Measurements from ENCODE around the gene RAPGEF6. TPM values are rescaled to one million over a fixed set of nuclear protein-coding genes. Genes with fewer than 3 reads are reported as not detected.
A peak's percentile ranks its signal among the peaks of the same experiment; 100 is the strongest.
"Not testable (repeated sequence)": the region's sequence is repeated elsewhere in the genome, so short reads cannot be mapped to it uniquely, and the experiment has no call there.

The RAPGEF6 gene
- total and polyA plus RNA-seq, 9 donors = 5.8 to 21.4 (median 7.7) TPM

DNA sequence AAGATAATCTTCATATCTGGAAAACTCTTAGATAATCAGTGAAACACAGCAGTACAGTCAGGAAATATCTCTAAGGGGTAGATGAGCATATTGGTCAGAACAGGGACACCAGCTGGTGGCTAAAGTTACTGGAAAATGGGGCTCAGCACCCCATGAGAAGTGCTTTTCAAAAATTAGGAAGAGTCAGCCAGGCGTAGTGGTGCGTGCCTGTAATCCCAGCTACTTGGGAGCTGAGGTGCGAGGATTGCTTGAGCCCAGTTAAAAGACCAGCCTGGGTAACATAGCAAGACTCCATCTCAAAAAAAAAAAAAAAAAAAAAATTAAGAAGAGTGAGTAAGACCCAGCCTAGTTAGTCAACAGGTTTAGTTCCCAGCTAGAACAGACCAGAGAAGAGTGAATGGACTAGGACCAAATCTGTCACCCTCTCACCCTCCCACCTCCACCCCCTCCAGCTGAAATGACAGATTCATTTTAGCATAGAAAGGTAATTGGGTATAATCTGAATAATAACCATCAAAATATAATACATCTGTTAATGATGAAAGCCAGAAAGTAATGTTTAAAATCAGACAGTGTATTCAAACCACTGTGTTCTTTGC, 250.3 kb downstream of the RAPGEF6 start:
- Histone ChIP-seq H3K4me1 (ENCODE audit: control insufficient read depth, insufficient read depth, low read length) (no peaks in the 10 kb centered on the region), H3K4me3 (ENCODE audit: low read length) (no peak overlapping the region), H3K9me3 (replicated peaks; ENCODE audit: control insufficient read depth, low read depth, low read length) (no peaks in the 10 kb centered on the region), H3K27me3 (ENCODE audit: control insufficient read depth, insufficient read depth, low read length) (no peaks in the 10 kb centered on the region), H3K36me3 (ENCODE audit: control insufficient read depth, insufficient read depth, low read length) (peaks cover 5% of the 10 kb centered on the region), H3K27ac (ENCODE audit: low read length) (no peak overlapping the region)
- no CpG with 5 or more reads among the region's 3 CpGs for WGBS (ENCODE audit: insufficient coverage)
- DNase-seq = no peak

DNA sequence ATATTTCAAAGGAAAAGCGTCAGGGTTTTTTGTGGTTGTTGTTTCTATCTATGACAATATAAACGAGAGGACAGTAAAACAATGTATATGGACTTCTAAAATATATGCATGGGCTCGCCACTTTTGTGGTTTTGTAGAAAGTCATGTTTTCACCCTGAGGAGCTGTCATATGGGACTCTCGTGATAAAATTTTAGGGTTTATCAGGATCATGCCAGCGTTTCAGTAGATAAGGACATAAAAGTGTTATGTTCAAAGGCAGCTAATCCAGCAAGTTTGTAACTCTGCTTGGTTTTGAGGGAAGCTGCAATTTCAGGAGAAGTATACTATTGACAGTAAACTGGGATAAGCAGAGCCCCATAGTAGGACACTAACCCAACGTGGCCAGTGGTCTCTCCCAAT, 250.9 kb downstream of the RAPGEF6 start:
- no peak for DNase-seq
- Histone ChIP-seq H3K27ac (ENCODE audit: low read length) (no peak overlapping the region), H3K9me3 (replicated peaks; ENCODE audit: control insufficient read depth, low read depth, low read length) (no peaks in the 10 kb centered on the region), H3K36me3 (ENCODE audit: control insufficient read depth, insufficient read depth, low read length) (peaks cover 3% of the 10 kb centered on the region), H3K4me1 (ENCODE audit: control insufficient read depth, insufficient read depth, low read length) (no peaks in the 10 kb centered on the region), H3K27me3 (ENCODE audit: control insufficient read depth, insufficient read depth, low read length) (no peaks in the 10 kb centered on the region), H3K4me3 (ENCODE audit: low read length) (no peak overlapping the region)
- 67% methylated on average over 1 of the region's 6 CpGs for WGBS (ENCODE audit: insufficient coverage)

DNA sequence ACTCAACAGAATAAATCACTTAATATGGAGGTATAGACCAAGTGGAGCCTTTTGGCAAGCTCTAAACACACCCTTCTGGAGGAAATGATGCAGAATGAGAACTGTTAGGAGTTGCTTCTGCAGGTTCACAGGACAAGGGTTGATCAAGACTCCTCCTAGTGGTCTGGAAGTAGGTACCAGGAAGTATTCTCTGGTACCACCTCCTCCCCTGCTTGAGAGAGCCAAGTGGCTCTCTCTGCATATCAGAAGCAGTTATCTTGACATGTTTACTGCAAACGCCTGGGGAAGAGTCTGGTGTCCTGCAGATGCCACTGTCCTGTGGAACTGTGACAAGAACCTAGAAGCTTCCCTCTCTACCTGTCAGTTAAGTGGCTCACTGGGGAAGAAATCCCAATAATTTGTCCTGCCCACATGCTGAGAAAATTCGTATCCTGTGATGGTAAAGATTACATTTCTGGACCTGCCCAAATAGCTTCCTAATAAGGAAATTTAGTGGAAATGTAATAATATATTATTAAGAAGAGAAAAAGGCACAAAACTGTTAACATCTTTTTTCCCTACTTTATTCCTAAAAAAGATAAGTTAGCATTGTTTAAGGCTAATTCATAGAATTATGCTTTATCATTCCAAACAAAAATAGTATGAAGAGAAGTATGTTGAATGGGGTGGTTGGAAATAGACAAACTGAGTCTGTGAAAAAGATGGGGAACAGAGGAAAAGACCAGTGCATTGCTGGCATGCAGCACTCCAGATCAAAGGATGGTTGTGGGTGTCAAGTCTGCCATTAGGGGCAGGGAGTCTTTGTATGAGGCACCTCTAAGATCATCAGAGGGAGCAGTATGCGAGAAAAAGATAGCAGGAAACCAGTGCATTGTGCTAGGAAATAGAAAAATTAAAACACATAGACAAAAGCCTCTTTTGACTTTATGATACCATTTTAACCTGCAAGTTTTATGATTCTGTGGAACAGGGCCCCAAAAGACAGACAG, 252.3 kb downstream of the RAPGEF6 start:
- Histone ChIP-seq H3K4me1 (ENCODE audit: control insufficient read depth, insufficient read depth, low read length) (no peaks in the 10 kb centered on the region), H3K4me3 (ENCODE audit: low read length) (no peak overlapping the region), H3K27me3 (ENCODE audit: control insufficient read depth, insufficient read depth, low read length) (no peaks in the 10 kb centered on the region), H3K36me3 (ENCODE audit: control insufficient read depth, insufficient read depth, low read length) (peaks cover 3% of the 10 kb centered on the region), H3K9me3 (replicated peaks; ENCODE audit: control insufficient read depth, low read depth, low read length) (no peaks in the 10 kb centered on the region), H3K27ac (ENCODE audit: low read length) (no peak overlapping the region)
- DNase-seq = peak; percentile 39
- WGBS (ENCODE audit: insufficient coverage) = no CpG with 5 or more reads among the region's 3 CpGs

DNA sequence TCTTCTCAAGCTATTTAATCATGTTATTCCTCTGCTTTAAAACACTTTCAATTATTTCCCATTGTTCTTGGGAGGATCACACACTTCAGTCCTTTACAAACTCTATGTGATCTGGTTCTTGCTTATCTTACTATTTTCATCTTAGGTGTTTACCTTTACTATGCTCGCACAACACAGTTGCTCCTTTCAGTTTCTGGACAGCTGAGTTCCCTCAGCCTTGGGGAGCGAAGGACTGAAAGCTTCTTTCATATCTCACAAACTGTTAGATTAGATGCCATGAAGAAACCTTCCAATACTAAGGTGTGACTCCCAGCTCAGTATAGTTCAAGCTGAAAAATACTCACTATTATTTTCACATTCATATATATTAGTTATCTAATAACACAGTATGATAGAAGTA, 253.3 kb downstream of the RAPGEF6 start:
- peaks cover 3% of the 10 kb centered on the region for H3K36me3 ChIP-seq (ENCODE audit: control insufficient read depth, insufficient read depth, low read length)
- 100% methylated on average over 1 of the region's 2 CpGs for WGBS (ENCODE audit: insufficient coverage)
- no peaks in the 10 kb centered on the region for H3K27me3 ChIP-seq (ENCODE audit: control insufficient read depth, insufficient read depth, low read length)
- H3K9me3 ChIP-seq (replicated peaks; ENCODE audit: control insufficient read depth, low read depth, low read length) = no peaks in the 10 kb centered on the region
- no peak for DNase-seq
- H3K27ac ChIP-seq (ENCODE audit: low read length) = no peak overlapping the region
- no peak overlapping the region for H3K4me3 ChIP-seq (ENCODE audit: low read length)
- no peaks in the 10 kb centered on the region for H3K4me1 ChIP-seq (ENCODE audit: control insufficient read depth, insufficient read depth, low read length)

DNA sequence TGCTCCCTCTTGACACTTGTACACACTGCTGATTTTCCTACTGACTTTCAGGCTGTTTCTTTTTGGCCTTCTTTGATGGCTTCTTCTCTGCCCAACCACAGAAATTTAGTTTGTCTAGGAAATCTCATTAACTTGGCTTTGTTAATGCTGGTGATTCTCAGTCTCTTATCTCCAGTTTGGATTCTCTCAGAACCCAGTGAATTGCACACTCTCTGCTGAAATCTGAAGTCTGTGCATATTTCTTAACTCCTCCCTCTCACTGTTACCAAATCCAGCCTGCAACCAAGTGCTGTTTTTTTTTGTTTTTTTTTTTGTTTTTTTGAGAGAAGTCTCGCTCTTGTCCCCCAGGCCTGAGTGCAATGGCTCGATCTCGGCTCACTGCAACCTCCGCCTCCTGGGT, 254.0 kb downstream of the RAPGEF6 start:
- no peak overlapping the region for H3K4me3 ChIP-seq (ENCODE audit: low read length)
- no peaks in the 10 kb centered on the region for H3K27me3 ChIP-seq (ENCODE audit: control insufficient read depth, insufficient read depth, low read length)
- H3K4me1 ChIP-seq (ENCODE audit: control insufficient read depth, insufficient read depth, low read length) = no peaks in the 10 kb centered on the region
- no peaks in the 10 kb centered on the region for H3K9me3 ChIP-seq (replicated peaks; ENCODE audit: control insufficient read depth, low read depth, low read length)
- DNase-seq = no peak
- no CpG with 5 or more reads among the region's 4 CpGs for WGBS (ENCODE audit: insufficient coverage)
- H3K36me3 ChIP-seq (ENCODE audit: control insufficient read depth, insufficient read depth, low read length) = peaks cover 2% of the 10 kb centered on the region
- H3K27ac ChIP-seq (ENCODE audit: low read length) = no peak overlapping the region

DNA sequence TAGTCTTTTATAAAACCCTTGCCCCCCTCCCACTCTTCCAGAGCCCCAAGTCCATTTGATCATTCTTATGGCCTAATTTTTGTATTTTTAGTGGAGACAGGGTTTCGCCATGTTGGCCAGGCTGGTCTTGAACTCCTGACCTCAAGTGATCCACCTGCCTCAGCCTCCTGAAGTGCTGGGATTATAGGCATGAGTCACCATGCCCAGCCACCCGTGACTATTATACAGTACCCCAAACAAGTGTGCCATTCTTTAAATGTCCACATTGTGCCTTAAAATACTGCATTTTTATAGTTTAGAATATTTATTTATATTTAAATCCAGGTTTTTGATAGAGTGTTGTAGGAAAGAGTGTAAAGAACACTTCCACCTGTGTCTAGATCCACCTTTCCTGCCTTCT, 254.8 kb downstream of the RAPGEF6 start:
- H3K4me1 ChIP-seq (ENCODE audit: control insufficient read depth, insufficient read depth, low read length) = not testable (repeated sequence)
- no CpG with 5 or more reads among the region's 2 CpGs for WGBS (ENCODE audit: insufficient coverage)
- peak overlapping the region; percentile 77 for H3K27ac ChIP-seq (ENCODE audit: low read length)

DNA sequence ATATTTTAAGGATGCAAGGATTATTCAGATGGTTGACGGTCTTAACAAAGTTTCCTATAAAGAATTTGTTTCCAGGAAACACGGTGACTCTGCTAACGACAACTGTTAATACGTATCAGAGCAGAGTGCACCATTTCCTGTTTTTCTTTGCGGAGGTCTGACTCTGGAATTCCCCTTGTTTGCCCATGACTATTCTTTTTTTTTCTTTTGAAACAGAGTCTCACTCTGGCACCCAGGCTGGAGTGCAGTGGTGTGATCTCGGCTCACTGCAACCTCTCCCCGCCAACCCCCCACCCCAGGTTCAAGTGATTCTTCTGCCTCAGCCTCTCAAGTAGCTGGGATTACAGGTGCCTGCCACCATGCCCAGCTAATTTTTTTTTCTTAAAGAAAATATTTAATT, 255.3 kb downstream of the RAPGEF6 start:
- Histone ChIP-seq H3K27me3 (ENCODE audit: control insufficient read depth, insufficient read depth, low read length) (no peaks in the 10 kb centered on the region), H3K9me3 (replicated peaks; ENCODE audit: control insufficient read depth, low read depth, low read length) (no peaks in the 10 kb centered on the region), H3K36me3 (ENCODE audit: control insufficient read depth, insufficient read depth, low read length) (no peaks in the 10 kb centered on the region), H3K4me1 (ENCODE audit: control insufficient read depth, insufficient read depth, low read length) (no peaks in the 10 kb centered on the region), H3K4me3 (ENCODE audit: low read length) (no peak overlapping the region), H3K27ac (ENCODE audit: low read length) (peak overlapping the region; percentile 77)
- WGBS (ENCODE audit: insufficient coverage) = 87% methylated on average over 6 of the region's 7 CpGs
- DNase-seq = peak; percentile 67

More for the DNA sequence above, 254.8 kb downstream of the RAPGEF6 start:
- H3K9me3 ChIP-seq (replicated peaks; ENCODE audit: control insufficient read depth, low read depth, low read length); H3K36me3 ChIP-seq (ENCODE audit: control insufficient read depth, insufficient read depth, low read length); DNase-seq; H3K27me3 ChIP-seq (ENCODE audit: control insufficient read depth, insufficient read depth, low read length); H3K4me3 ChIP-seq (ENCODE audit: low read length): not testable (repeated sequence)

DNA sequence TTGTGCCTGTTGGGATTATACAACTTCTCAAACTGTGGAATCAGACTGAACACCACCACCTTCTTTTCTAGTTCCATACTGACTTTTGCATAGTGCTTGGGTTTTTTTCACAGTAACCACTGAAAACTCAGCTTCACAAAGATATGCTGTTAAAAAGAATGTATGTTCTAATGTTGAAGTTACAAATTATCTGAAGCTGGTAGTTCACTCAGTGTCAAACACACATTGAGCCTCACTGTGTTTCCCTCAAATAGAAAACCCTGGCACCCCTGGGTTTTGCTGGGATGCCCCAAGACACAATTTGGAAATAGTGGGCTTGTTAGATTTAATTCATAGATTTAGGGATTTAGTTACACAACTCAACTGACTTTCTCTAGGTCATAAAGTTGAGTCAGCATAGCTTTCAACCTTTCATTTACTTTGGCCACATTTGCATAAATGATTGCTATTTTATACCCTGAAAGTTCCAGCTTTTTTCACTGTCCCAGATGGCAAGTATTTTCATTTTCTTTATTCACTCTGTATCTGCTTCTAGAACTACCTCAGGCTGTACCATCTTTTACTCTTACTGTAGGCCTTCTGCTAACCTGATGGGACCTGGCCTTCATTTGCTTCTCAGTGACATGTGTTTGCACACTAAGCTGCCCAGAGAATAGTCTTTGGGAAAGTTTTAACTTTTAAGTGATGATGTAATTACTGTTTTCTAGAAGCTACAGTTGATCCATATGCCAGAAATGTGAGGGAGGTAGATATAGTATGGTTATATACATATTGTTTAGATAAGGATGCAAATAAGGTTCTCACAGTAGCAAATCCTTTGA, 256.1 kb downstream of the RAPGEF6 start:
- Histone ChIP-seq H3K36me3 (ENCODE audit: control insufficient read depth, insufficient read depth, low read length) (no peaks in the 10 kb centered on the region), H3K9me3 (replicated peaks; ENCODE audit: control insufficient read depth, low read depth, low read length) (no peaks in the 10 kb centered on the region), H3K4me1 (ENCODE audit: control insufficient read depth, insufficient read depth, low read length) (no peaks in the 10 kb centered on the region), H3K27me3 (ENCODE audit: control insufficient read depth, insufficient read depth, low read length) (no peaks in the 10 kb centered on the region), H3K27ac (ENCODE audit: low read length) (peak overlapping the region; percentile 77), H3K4me3 (ENCODE audit: low read length) (no peak overlapping the region)
- no peak for DNase-seq

DNA sequence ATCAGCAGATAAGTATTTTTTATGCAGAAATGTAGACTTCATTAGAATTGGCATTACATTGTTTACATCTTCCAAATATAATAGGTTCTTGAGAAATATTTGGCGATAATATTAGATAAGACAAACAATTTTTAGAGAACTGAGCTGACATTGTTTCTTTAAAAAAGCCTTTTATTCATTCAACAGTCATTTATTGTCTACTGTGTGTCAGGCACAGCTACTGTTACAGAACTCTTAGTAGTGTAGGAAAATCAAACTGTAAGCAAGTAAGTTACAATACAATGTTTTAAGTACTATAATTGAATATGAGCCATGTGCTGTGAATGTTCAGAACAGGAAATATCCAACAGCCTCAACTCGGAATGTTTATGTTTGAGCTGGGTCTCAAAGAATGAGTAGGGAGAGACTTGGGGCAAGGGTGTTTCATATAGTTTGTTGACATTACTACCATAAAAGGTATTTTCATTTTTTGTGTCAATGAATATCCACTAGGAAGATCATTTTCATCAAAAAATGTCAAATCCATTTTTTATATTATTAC, 257.2 kb downstream of the RAPGEF6 start:
- H3K27ac ChIP-seq (ENCODE audit: low read length) = no peak overlapping the region
- H3K9me3 ChIP-seq (replicated peaks; ENCODE audit: control insufficient read depth, low read depth, low read length) = no peaks in the 10 kb centered on the region
- DNase-seq = no peak
- H3K4me1 ChIP-seq (ENCODE audit: control insufficient read depth, insufficient read depth, low read length) = no peaks in the 10 kb centered on the region
- no CpG with 5 or more reads among the region's 2 CpGs for WGBS (ENCODE audit: insufficient coverage)
- H3K4me3 ChIP-seq (ENCODE audit: low read length) = no peak overlapping the region
- H3K27me3 ChIP-seq (ENCODE audit: control insufficient read depth, insufficient read depth, low read length) = no peaks in the 10 kb centered on the region
- H3K36me3 ChIP-seq (ENCODE audit: control insufficient read depth, insufficient read depth, low read length) = no peaks in the 10 kb centered on the region

DNA sequence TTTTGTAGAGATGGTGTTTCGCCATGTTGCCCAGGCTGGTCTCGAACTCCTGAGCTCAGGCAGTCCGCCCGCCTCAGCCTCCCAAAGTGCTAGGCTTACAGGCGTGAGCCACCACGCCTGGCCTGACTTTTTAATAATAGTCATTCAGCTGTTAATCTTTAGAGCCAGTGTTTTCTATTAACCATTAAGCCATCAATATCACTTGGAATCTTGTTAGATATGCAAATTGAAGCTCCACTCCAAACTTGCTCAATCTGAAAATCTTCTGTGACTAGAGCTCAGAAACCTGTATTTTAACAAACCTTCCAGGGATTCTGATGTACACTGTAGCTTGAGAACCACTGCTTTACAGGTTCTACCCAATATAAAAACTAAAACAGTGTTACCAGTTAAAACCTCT, 257.7 kb downstream of the RAPGEF6 start:
- Histone ChIP-seq H3K9me3 (replicated peaks; ENCODE audit: control insufficient read depth, low read depth, low read length) (no peaks in the 10 kb centered on the region), H3K4me1 (ENCODE audit: control insufficient read depth, insufficient read depth, low read length) (no peaks in the 10 kb centered on the region), H3K27me3 (ENCODE audit: control insufficient read depth, insufficient read depth, low read length) (no peaks in the 10 kb centered on the region), H3K36me3 (ENCODE audit: control insufficient read depth, insufficient read depth, low read length) (no peaks in the 10 kb centered on the region), H3K4me3 (ENCODE audit: low read length) (no peak overlapping the region), H3K27ac (ENCODE audit: low read length) (no peak overlapping the region)
- 97% methylated on average over 5 of the region's 6 CpGs for WGBS (ENCODE audit: insufficient coverage)
- no peak for DNase-seq

Measured in muscle of leg (tissue), 11 donors.